Measurements from ENCODE around the gene CXCL5. TPM values are rescaled to one million over a fixed set of nuclear protein-coding genes. Genes with fewer than 3 reads are reported as not detected.

CXCL5 gene
- total and polyA plus RNA-seq, 2 donors (not counting 3 experiments of a cell fraction or from before 2014, with no cell fraction given): 0.33 to 0.40 TPM

DNA sequence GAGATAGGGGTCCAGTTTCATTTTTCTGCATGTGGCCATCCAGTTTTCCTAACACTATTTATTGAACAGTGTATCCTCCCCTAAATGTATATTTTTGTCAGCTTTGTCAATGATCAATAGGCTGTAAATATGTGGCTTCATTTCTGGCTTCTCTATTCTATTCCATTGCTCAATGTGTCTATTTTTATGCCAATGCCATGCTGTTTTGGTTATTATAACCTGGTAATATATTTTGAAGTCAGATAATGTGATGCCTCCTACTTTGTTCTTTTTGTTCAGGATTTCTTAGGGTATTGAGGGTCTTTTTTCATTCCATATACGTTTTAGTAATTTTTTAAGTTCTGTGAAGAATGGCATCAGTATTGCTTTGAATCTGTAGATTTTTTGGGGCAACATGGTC lies 48.7 kb upstream of the CXCL5 start:
- FAIRE-seq: no peak
- POLR2A ChIA-PET: no interaction called here

More for the DNA sequence above, 48.7 kb upstream of the CXCL5 start:
- H3K4me2 ChIP-seq (ENCODE audit: insufficient read depth, low read length): no peak overlapping the region
- CTCF ChIA-PET: no interaction called here
- H3K79me2 ChIP-seq (ENCODE audit: control insufficient read depth, insufficient read depth, low read length): no peaks in the 10 kb centered on the region
- H3K27ac ChIP-seq (ENCODE audit: insufficient read depth, low read depth, low read length): no peak overlapping the region
- no peaks in the 10 kb centered on the region for H3K9me3 ChIP-seq (replicated peaks; ENCODE audit: control insufficient read depth, insufficient read depth, low read length)
- no peaks in the 10 kb centered on the region for H3K36me3 ChIP-seq (ENCODE audit: control insufficient read depth in 2 of 2, extremely low read depth in 1 of 2, insufficient read depth in 2 of 2, low read length in 2 of 2)
- H3K9me1 ChIP-seq (replicated peaks; ENCODE audit: control insufficient read depth, extremely low read depth, insufficient read depth, low read length): no peaks in the 10 kb centered on the region
- no peak overlapping the region for H3K4me3 ChIP-seq (replicated peaks in 1 of 3; ENCODE audit: insufficient read depth in 1 of 3, low read depth in 1 of 3, low read length in 3 of 3)
- no TSS peak for BruUV-seq (replicated peaks)
- no peaks in the 10 kb centered on the region for H4K20me1 ChIP-seq (replicated peaks; ENCODE audit: control insufficient read depth, extremely low read depth, insufficient read depth, low read length)
- H3K27me3 ChIP-seq (ENCODE audit: control insufficient read depth in 2 of 2, insufficient read depth in 2 of 2, low read length in 2 of 2): no peaks in the 10 kb centered on the region
- H3K4me1 ChIP-seq (ENCODE audit: control insufficient read depth, extremely low read depth, insufficient read depth, low read length): peaks cover 6% of the 10 kb centered on the region
- no peak overlapping the region for H2AFZ ChIP-seq (ENCODE audit: low read depth, low read length)
- no peak for DNase-seq (ENCODE audit: low read depth, low spot score)
- no peak overlapping the region for H3K9ac ChIP-seq (replicated peaks; ENCODE audit: extremely low read depth, insufficient read depth, low read length)
- TF ChIP-seq MYC (IDR thresholded peaks at IDR 0.05; ENCODE audit: low read depth, low read length) (no peak), POLR2A (IDR thresholded peaks at IDR 0.05; ENCODE audit: low read depth, low read length) (no peak), FOS (IDR thresholded peaks at IDR 0.05; ENCODE audit: borderline replicate concordance, insufficient read depth, low read length) (no peak), CTCF (IDR thresholded peaks at IDR 0.05; ENCODE audit: extremely low read depth in 1 of 2, insufficient read depth in 1 of 2, low read depth in 1 of 2, low read length in 2 of 2) (no peak), POLR2AphosphoS5 (IDR thresholded peaks at IDR 0.05; ENCODE audit: insufficient read depth, low read depth, low read length) (no peak), EZH2 (IDR thresholded peaks at IDR 0.05; ENCODE audit: borderline replicate concordance, low read depth, low read length, severe bottlenecking) (no peak), GATA2 (IDR thresholded peaks at IDR 0.05; ENCODE audit: insufficient read depth, insufficient read length, low read depth, low read length) (no peak)
- intact Hi-C loops (cut with micrococcal nuclease): no loop called here
- dilution Hi-C loops (cut with MboI; ENCODE audit: extremely low pct_ligation_motif_present, low sequenced_read_pairs): no loop called here
